ENCODE data around the gene PRICKLE2.

Gene PRICKLE2

GRCh38 chr3:64218746-64219145 lies 6.5 kb downstream of the PRICKLE2 start:
- DNase-seq: no peak

- DNase-seq: no peak
Measured at GRCh38 chr3:64218329-64218728, 6.9 kb downstream of the PRICKLE2 start.

GRCh38 chr3:64216274-64217147 lies 8.8 kb downstream of the PRICKLE2 start:
- peak; percentile 76 for DNase-seq

GRCh38 chr3:64215559-64215958 lies 9.7 kb downstream of the PRICKLE2 start:
- no peak for DNase-seq

- no peak for DNase-seq
Measured at GRCh38 chr3:64215103-64215502, 10.2 kb downstream of the PRICKLE2 start.

- DNase-seq: peak; percentile 61
Measured at GRCh38 chr3:64214381-64215018, 10.8 kb downstream of the PRICKLE2 start.

GRCh38 chr3:64213962-64214379 lies 11.3 kb downstream of the PRICKLE2 start:
- DNase-seq: peak; percentile 94

GRCh38 chr3:64213224-64213878 lies 11.9 kb downstream of the PRICKLE2 start:
- DNase-seq: no peak

GRCh38 chr3:64209866-64210621 lies 15.2 kb downstream of the PRICKLE2 start:
- DNase-seq: no peak

GRCh38 chr3:64207289-64208080 lies 17.8 kb downstream of the PRICKLE2 start:
- DNase-seq: peak; percentile 74

GRCh38 chr3:64203969-64204908 lies 21.0 kb downstream of the PRICKLE2 start:
- DNase-seq: no peak

GRCh38 chr3:64203216-64203615 lies 22.1 kb downstream of the PRICKLE2 start:
- no peak for DNase-seq

- peak; percentile 69 for DNase-seq
Measured at GRCh38 chr3:64199932-64200331, 25.3 kb downstream of the PRICKLE2 start.

- no peak for DNase-seq
Measured at GRCh38 chr3:64196236-64196929, 28.9 kb downstream of the PRICKLE2 start.

- DNase-seq: peak; percentile 75
Measured at GRCh38 chr3:64195789-64196188, 29.5 kb downstream of the PRICKLE2 start.

- no peak for DNase-seq
Measured at GRCh38 chr3:64191822-64192221, 33.4 kb downstream of the PRICKLE2 start.

- DNase-seq: peak; percentile 93
Measured at GRCh38 chr3:64190517-64191515, 34.5 kb downstream of the PRICKLE2 start.

- peak; percentile 96 for DNase-seq
Measured at GRCh38 chr3:64188810-64189560, 36.3 kb downstream of the PRICKLE2 start.

All from fibroblast of skin of right biceps (primary cell).